HG03442 (cell line): ENCODE measurements around the gene CPS1.

Experiments used
- ATAC-seq: cut with Tn5 transposase; IDR thresholded peaks from one replicate; pipeline ENCODE4 v1.9.1; 2021; ENCODE audit warnings: mild to moderate bottlenecking, moderate library complexity; ENCODE audit not compliant: unreplicated experiment

The CPS1 gene

GRCh38 chr2:210673117-210673516 lies 116.7 kb downstream of the CPS1 start:
- ATAC-seq = no peak

- ATAC-seq = no peak
These were observed 119.7 kb downstream of the CPS1 start for GRCh38 chr2:210676067-210676466.

GRCh38 chr2:210681491-210681890 lies 125.1 kb downstream of the CPS1 start:
- ATAC-seq = no peak

- ATAC-seq = no peak
These were observed 130.0 kb downstream of the CPS1 start for GRCh38 chr2:210686401-210686800.

- no peak for ATAC-seq
These were observed 131.5 kb downstream of the CPS1 start for GRCh38 chr2:210687786-210688470.

- ATAC-seq = no peak
These were observed 151.5 kb downstream of the CPS1 start for GRCh38 chr2:210707900-210708299.

- ATAC-seq = no peak
These were observed 156.7 kb downstream of the CPS1 start for GRCh38 chr2:210713122-210713521.

GRCh38 chr2:210715560-210716082 lies 159.2 kb downstream of the CPS1 start:
- no peak for ATAC-seq

- ATAC-seq = no peak
These were observed 162.1 kb downstream of the CPS1 start for GRCh38 chr2:210718503-210718902.

GRCh38 chr2:210722092-210722491 lies 165.7 kb downstream of the CPS1 start:
- no peak for ATAC-seq

- no peak for ATAC-seq
These were observed 171.2 kb downstream of the CPS1 start for GRCh38 chr2:210727549-210727948.
